Gastroesophageal sphincter (tissue), 3 donors: Measurements from ENCODE around the gene KRTAP10-2.

Experiments used
- POLR2A ChIP-seq, 2 donors: fragments of 450-650 bp; IDR thresholded peaks; one replicate each; pipeline ENCODE4 v1.6.1; 2017; ENCODE audit warnings: antibody characterized with exemption in 2 of 2, mild to moderate bottlenecking in 2 of 2, moderate library complexity in 1 of 2
- TF ChIP-seq, protein P1 (sequence below), 4 experiments: fragments of 200-600 bp in 2 of 4; fragments of 450-650 bp in 2 of 4; sonication (generic) in 1 of 4; IDR thresholded peaks; one replicate each; pipeline ENCODE4 v1.5.1; 2017 to 2019; ENCODE audit warnings: antibody characterized with exemption in 4 of 4, mild to moderate bottlenecking in 2 of 4, moderate library complexity in 2 of 4

DNA sequence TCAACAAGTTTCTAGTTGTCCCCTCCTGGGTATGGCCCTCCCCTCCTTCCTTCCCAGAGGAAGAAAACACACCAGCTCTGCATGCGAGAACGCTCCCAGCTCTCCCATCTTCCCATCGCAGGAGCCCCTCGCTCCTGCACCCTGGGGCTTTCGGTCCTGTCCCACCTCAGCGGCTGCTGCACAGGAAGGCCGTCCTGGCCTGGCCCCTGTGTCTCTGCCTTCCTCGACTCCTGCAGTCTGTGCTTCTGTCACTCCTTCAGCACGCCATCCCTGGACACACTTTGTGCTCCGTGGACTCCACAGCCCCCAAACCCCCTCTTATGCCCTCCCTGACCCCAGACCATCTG is 34.5 kb downstream of the KRTAP10-2 start:
- TF ChIP-seq, protein P1, sequence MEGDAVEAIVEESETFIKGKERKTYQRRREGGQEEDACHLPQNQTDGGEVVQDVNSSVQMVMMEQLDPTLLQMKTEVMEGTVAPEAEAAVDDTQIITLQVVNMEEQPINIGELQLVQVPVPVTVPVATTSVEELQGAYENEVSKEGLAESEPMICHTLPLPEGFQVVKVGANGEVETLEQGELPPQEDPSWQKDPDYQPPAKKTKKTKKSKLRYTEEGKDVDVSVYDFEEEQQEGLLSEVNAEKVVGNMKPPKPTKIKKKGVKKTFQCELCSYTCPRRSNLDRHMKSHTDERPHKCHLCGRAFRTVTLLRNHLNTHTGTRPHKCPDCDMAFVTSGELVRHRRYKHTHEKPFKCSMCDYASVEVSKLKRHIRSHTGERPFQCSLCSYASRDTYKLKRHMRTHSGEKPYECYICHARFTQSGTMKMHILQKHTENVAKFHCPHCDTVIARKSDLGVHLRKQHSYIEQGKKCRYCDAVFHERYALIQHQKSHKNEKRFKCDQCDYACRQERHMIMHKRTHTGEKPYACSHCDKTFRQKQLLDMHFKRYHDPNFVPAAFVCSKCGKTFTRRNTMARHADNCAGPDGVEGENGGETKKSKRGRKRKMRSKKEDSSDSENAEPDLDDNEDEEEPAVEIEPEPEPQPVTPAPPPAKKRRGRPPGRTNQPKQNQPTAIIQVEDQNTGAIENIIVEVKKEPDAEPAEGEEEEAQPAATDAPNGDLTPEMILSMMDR (IDR thresholded peaks at IDR 0.05): no peak
- no peak for TF ChIP-seq POLR2A (IDR thresholded peaks at IDR 0.05)
